HG03060 (cell line): ENCODE results near the gene AFF3.

ENCODE experiments used
- ATAC-seq: cut with Tn5 transposase; IDR thresholded peaks from one replicate; pipeline ENCODE4 v1.9.1; 2021; ENCODE audit warnings: low read depth, moderate number of reproducible peaks; ENCODE audit not compliant: unreplicated experiment

The AFF3 gene

GRCh38 chr2:99634234-99634633, 508.2 kb downstream of the AFF3 start:
- no peak for ATAC-seq

- ATAC-seq = no peak
Observed at GRCh38 chr2:99631700-99632099, 510.7 kb downstream of the AFF3 start.

- no peak for ATAC-seq
Observed at GRCh38 chr2:99629320-99629719, 513.1 kb downstream of the AFF3 start.

- no peak for ATAC-seq
Observed at GRCh38 chr2:99626158-99626557, 516.2 kb downstream of the AFF3 start.

- ATAC-seq = no peak
Observed at GRCh38 chr2:99624677-99625076, 517.7 kb downstream of the AFF3 start.

- no peak for ATAC-seq
Observed at GRCh38 chr2:99623613-99624012, 518.8 kb downstream of the AFF3 start.

GRCh38 chr2:99623035-99623434, 519.4 kb downstream of the AFF3 start:
- no peak for ATAC-seq

GRCh38 chr2:99622534-99622933, 519.9 kb downstream of the AFF3 start:
- no peak for ATAC-seq

GRCh38 chr2:99621774-99622173, 520.6 kb downstream of the AFF3 start:
- no peak for ATAC-seq

GRCh38 chr2:99621106-99621505, 521.3 kb downstream of the AFF3 start:
- ATAC-seq = no peak

GRCh38 chr2:99619151-99619550, 523.2 kb downstream of the AFF3 start:
- ATAC-seq = no peak

- ATAC-seq = no peak
Observed at GRCh38 chr2:99618579-99619097, 523.8 kb downstream of the AFF3 start.

GRCh38 chr2:99617811-99618210, 524.6 kb downstream of the AFF3 start:
- no peak for ATAC-seq

GRCh38 chr2:99615247-99615771, 527.1 kb downstream of the AFF3 start:
- no peak for ATAC-seq

GRCh38 chr2:99613980-99614379, 528.4 kb downstream of the AFF3 start:
- no peak for ATAC-seq

GRCh38 chr2:99611786-99612185, 530.6 kb downstream of the AFF3 start:
- no peak for ATAC-seq

- ATAC-seq = no peak
Observed at GRCh38 chr2:99611034-99611433, 531.4 kb downstream of the AFF3 start.

- ATAC-seq = no peak
Observed at GRCh38 chr2:99609851-99610381, 532.5 kb downstream of the AFF3 start.

GRCh38 chr2:99608861-99609260, 533.5 kb downstream of the AFF3 start:
- ATAC-seq = no peak

- ATAC-seq = no peak
Observed at GRCh38 chr2:99607861-99608491, 534.4 kb downstream of the AFF3 start.

GRCh38 chr2:99607454-99607853, 534.9 kb downstream of the AFF3 start:
- ATAC-seq = no peak

GRCh38 chr2:99605036-99605435, 537.4 kb downstream of the AFF3 start:
- ATAC-seq = no peak
